Measurements from ENCODE around the gene ZNF135. TPM values are rescaled to one million over a fixed set of nuclear protein-coding genes. Genes with fewer than 3 reads are reported as not detected.
A peak's percentile ranks its signal among the peaks of the same experiment; 100 is the strongest.

Gene ZNF135
- polyA plus RNA-seq, 1 of the 3 experiments (the other 2 are of a cell fraction): 0.41 TPM

- Histone ChIP-seq H3K4me1 (ENCODE audit: control insufficient read depth in 1 of 2, insufficient read depth in 2 of 2, low read depth in 1 of 2, low read length in 1 of 2) (no peaks in the 10 kb centered on the region), H3K4me3 (ENCODE audit: low read depth in 2 of 2, low read length in 1 of 2) (peak overlapping the region; percentile 1 to 29; a peak in 2 of 4 replicates), H3K27ac (ENCODE audit: low read depth in 2 of 2, low read length in 1 of 2) (no peak overlapping the region), H3F3A (replicated peaks; ENCODE audit: insufficient read depth) (no peaks in the 10 kb centered on the region), H3K79me2 (ENCODE audit: insufficient read depth) (no peaks in the 10 kb centered on the region), H4K20me1 (ENCODE audit: insufficient read depth) (no peaks in the 10 kb centered on the region), H3K4me2 (no peak overlapping the region), H3K27me3 (ENCODE audit: insufficient read depth) (no peaks in the 10 kb centered on the region), H2AFZ (ENCODE audit: low read depth) (no peak overlapping the region), H3K9me2 (no peaks in the 10 kb centered on the region), H3K9me3 (no peaks in the 10 kb centered on the region), H3K36me3 (replicated peaks in 1 of 2; ENCODE audit: control insufficient read depth in 1 of 2, insufficient read depth in 2 of 2, low read length in 1 of 2) (no peaks in the 10 kb centered on the region), H3K9ac (no peak overlapping the region)
- WGBS (ENCODE audit: low lambda C conversion rate): 18% methylated on average over 31 of the region's 37 CpGs
- no peak for DNase-seq
- POLR2A ChIA-PET: no interaction called here
- CTCF ChIA-PET: interaction anchor here (0.7 kb wide), 1 partner anchor 100 kb away, joined by 3 read pairs; no protein-coding TSS in a partner anchor
- no peak for TF ChIP-seq TAF1 (IDR thresholded peaks at IDR 0.05; ENCODE audit: borderline replicate concordance, low read depth, low read length)
- no peak for TF ChIP-seq YY1 (IDR thresholded peaks at IDR 0.05; ENCODE audit: low read depth)
- TF ChIP-seq TCF12 (IDR thresholded peaks at IDR 0.05): no peak
- TF ChIP-seq RAD21 (IDR thresholded peaks at IDR 0.05; ENCODE audit: low read length): no peak
- TF ChIP-seq JUND (IDR thresholded peaks at IDR 0.05): no peak
- no peak for TF ChIP-seq ELF1 (IDR thresholded peaks at IDR 0.05)
- TF ChIP-seq RCOR1 (IDR thresholded peaks at IDR 0.05; ENCODE audit: low read length): no peak
Measured at GRCh38 chr19:58054901-58055874, 3.9 kb upstream of the ZNF135 start.

DNA sequence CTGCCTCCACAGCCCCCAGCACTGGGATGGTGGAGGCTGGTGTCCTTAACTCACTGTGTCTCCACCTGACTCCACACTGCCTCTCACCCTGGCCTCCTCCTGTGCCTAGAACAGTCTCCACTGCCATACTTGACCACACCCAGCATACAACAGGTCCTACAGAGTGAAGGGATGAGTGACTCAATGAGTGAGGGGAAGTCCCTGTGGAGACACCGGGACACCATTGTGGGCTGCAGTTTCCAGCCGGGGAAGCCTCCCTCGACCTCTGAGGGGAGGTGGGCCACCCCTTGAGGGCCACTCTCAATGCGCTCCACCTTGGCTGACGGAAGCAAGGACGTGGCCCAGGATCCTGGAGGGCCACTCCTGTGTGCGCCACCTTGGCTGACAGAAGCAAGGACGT lies 2.8 kb upstream of the ZNF135 start:
- no peaks in the 10 kb centered on the region for H3K36me3 ChIP-seq (replicated peaks in 1 of 2; ENCODE audit: control insufficient read depth in 1 of 2, insufficient read depth in 2 of 2, low read length in 1 of 2)
- no peak overlapping the region for H3K9ac ChIP-seq
- WGBS (ENCODE audit: low lambda C conversion rate): 17% methylated on average over 2 of the region's 8 CpGs
- H3K9me2 ChIP-seq: no peaks in the 10 kb centered on the region
- ChIA-PET CTCF (no interaction called here), POLR2A (no interaction called here)
- no peaks in the 10 kb centered on the region for H3K27me3 ChIP-seq (ENCODE audit: insufficient read depth)
- H3F3A ChIP-seq (replicated peaks; ENCODE audit: insufficient read depth): no peaks in the 10 kb centered on the region
- H3K4me3 ChIP-seq (ENCODE audit: low read depth in 2 of 2, low read length in 1 of 2): no peak overlapping the region
- TF ChIP-seq GATA2 (CRISPR knock-in tag; IDR thresholded peaks at IDR 0.05): no peak
- no peak for TF ChIP-seq TAF1 (IDR thresholded peaks at IDR 0.05; ENCODE audit: borderline replicate concordance, low read depth, low read length)
- TF ChIP-seq USF1 (IDR thresholded peaks at IDR 0.05; ENCODE audit: borderline replicate concordance, low read depth): no peak
- no peak for TF ChIP-seq JUND (IDR thresholded peaks at IDR 0.05)
- TF ChIP-seq MEF2A (IDR thresholded peaks at IDR 0.05; ENCODE audit: borderline replicate concordance, low read depth): no peak
- TF ChIP-seq, protein P1, sequence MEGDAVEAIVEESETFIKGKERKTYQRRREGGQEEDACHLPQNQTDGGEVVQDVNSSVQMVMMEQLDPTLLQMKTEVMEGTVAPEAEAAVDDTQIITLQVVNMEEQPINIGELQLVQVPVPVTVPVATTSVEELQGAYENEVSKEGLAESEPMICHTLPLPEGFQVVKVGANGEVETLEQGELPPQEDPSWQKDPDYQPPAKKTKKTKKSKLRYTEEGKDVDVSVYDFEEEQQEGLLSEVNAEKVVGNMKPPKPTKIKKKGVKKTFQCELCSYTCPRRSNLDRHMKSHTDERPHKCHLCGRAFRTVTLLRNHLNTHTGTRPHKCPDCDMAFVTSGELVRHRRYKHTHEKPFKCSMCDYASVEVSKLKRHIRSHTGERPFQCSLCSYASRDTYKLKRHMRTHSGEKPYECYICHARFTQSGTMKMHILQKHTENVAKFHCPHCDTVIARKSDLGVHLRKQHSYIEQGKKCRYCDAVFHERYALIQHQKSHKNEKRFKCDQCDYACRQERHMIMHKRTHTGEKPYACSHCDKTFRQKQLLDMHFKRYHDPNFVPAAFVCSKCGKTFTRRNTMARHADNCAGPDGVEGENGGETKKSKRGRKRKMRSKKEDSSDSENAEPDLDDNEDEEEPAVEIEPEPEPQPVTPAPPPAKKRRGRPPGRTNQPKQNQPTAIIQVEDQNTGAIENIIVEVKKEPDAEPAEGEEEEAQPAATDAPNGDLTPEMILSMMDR (IDR thresholded peaks at IDR 0.05): no peak
- no peak for TF ChIP-seq SMC3 (IDR thresholded peaks at IDR 0.05; ENCODE audit: low read depth, low read length)
- TF ChIP-seq NFIC (IDR thresholded peaks at IDR 0.05; ENCODE audit: borderline replicate concordance): no peak
- TF ChIP-seq RAD21 (IDR thresholded peaks at IDR 0.05; ENCODE audit: low read length): no peak
- TF ChIP-seq YY1 (IDR thresholded peaks at IDR 0.05; ENCODE audit: low read depth): no peak
- TF ChIP-seq, protein P2, sequence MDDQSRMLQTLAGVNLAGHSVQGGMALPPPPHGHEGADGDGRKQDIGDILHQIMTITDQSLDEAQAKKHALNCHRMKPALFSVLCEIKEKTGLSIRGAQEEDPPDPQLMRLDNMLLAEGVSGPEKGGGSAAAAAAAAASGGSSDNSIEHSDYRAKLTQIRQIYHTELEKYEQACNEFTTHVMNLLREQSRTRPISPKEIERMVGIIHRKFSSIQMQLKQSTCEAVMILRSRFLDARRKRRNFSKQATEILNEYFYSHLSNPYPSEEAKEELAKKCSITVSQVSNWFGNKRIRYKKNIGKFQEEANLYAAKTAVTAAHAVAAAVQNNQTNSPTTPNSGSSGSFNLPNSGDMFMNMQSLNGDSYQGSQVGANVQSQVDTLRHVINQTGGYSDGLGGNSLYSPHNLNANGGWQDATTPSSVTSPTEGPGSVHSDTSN (IDR thresholded peaks at IDR 0.05): no peak
- TF ChIP-seq RCOR1 (IDR thresholded peaks at IDR 0.05; ENCODE audit: low read length): no peak
- TF ChIP-seq RFX5 (IDR thresholded peaks at IDR 0.05; ENCODE audit: low read length): no peak
- no peaks in the 10 kb centered on the region for H3K4me1 ChIP-seq (ENCODE audit: control insufficient read depth in 1 of 2, insufficient read depth in 2 of 2, low read depth in 1 of 2, low read length in 1 of 2)
- no peaks in the 10 kb centered on the region for H3K9me3 ChIP-seq
- no peak overlapping the region for H2AFZ ChIP-seq (ENCODE audit: low read depth)
- no peaks in the 10 kb centered on the region for H4K20me1 ChIP-seq (ENCODE audit: insufficient read depth)
- H3K79me2 ChIP-seq (ENCODE audit: insufficient read depth): no peaks in the 10 kb centered on the region
- H3K27ac ChIP-seq (ENCODE audit: low read depth in 2 of 2, low read length in 1 of 2): no peak overlapping the region
- DNase-seq: no peak
- H3K4me2 ChIP-seq: no peak overlapping the region

All from SK-N-SH (cell line).